H1 (cell line): Measurements from ENCODE around the gene GIGYF2. TPM values are rescaled to one million over a fixed set of nuclear protein-coding genes. Genes with fewer than 3 reads are reported as not detected.

Experiments
- CTCF ChIA-PET: fragments of 300-600 bp; sonication (Branson Sonifier 250); formaldehyde crosslinking; loops from one replicate; lab custom pipeline; 2021; ENCODE audit not compliant: partially characterized antibody; lab: Charles Lee
- POLR2A ChIA-PET: fragments of 300-600 bp; sonication (Branson Sonifier 250); formaldehyde crosslinking; loops from one replicate; lab custom pipeline; 2021; ENCODE audit warnings: inconsistent platforms; ENCODE audit not compliant: partially characterized antibody; lab: Charles Lee
- DNase-seq, 2 experiments: peaks; one replicate each; pipeline versions ENCODE4 v3.0.0 to v3.0.0-alpha.2; 2010 to 2022; ENCODE audit warnings: low spot score in 2 of 2, low read depth in 1 of 2, mixed read lengths in 1 of 2
- FAIRE-seq: peaks from 2 replicates; lab custom pipeline; 2011; peaks lifted over from hg19 to GRCh38; lab: Jason Lieb, UNC
- H2AFZ ChIP-seq: 2 replicates; pipeline ENCODE4 v1.8.1; 2012; ENCODE audit warnings: low read length, inconsistent platforms
- H2AK5ac ChIP-seq: 2 replicates; pipeline ENCODE4 v1.6.1; 2013; ENCODE audit warnings: low read depth, low read length
- H2BK120ac ChIP-seq: replicated peaks from 2 replicates; pipeline ENCODE3; 2013; ENCODE audit warnings: low read depth, low read length, inconsistent platforms
- H2BK12ac ChIP-seq: 2 replicates; pipeline ENCODE4 v1.6.1; 2013; ENCODE audit warnings: low read depth, low read length
- H2BK15ac ChIP-seq: 2 replicates; pipeline ENCODE4 v1.6.1; 2013; ENCODE audit warnings: low read length
- H2BK20ac ChIP-seq: 2 replicates; pipeline ENCODE4 v1.6.1; 2013; ENCODE audit warnings: low read length
- H2BK5ac ChIP-seq: 2 replicates; pipeline ENCODE4 v1.6.1; 2013; ENCODE audit warnings: low read depth, low read length
- H3K14ac ChIP-seq: 2 replicates; pipeline ENCODE4 v1.6.1; 2013; ENCODE audit warnings: inconsistent platforms; ENCODE audit not compliant: insufficient read length
- H3K18ac ChIP-seq: 2 replicates; pipeline ENCODE4 v1.6.1; 2013; ENCODE audit warnings: low read length; ENCODE audit errors: extremely low read depth
- H3K23ac ChIP-seq: 2 replicates; pipeline ENCODE4 v1.6.1; 2013; ENCODE audit warnings: inconsistent platforms; ENCODE audit not compliant: insufficient read length
- H3K23me2 ChIP-seq: 2 replicates; pipeline ENCODE4 v1.6.1; 2013; ENCODE audit warnings: low read depth, low read length
- H3K27ac ChIP-seq: 2 replicates; pipeline ENCODE4 v1.6.1; 2011; ENCODE audit warnings: low read depth, low read length, inconsistent platforms
- H3K27me3 ChIP-seq, 4 experiments: replicated peaks in 1 of 4; 1 replicate in 1 of 4; 2 replicates in 3 of 4; pipeline versions ENCODE4 v1.6.1 to v1.8.1; 2011 to 2013; ENCODE audit warnings: low read length in 3 of 4, mild to moderate bottlenecking in 3 of 4, inconsistent platforms in 2 of 4, mixed read lengths in 2 of 4, moderate library complexity in 1 of 4; ENCODE audit not compliant: control insufficient read depth in 3 of 4, insufficient read depth in 3 of 4; ENCODE audit errors: extremely low read depth in 1 of 4
- H3K36me3 ChIP-seq, 4 experiments: 2 replicates each; pipeline versions ENCODE4 v1.6.1 to v1.8.1; 2011 to 2013; ENCODE audit warnings: mild to moderate bottlenecking in 4 of 4, low read length in 3 of 4, moderate library complexity in 2 of 4, control low read depth in 1 of 4, inconsistent platforms in 1 of 4; ENCODE audit not compliant: insufficient read depth in 4 of 4, control insufficient read depth in 2 of 4
- H3K4ac ChIP-seq: replicated peaks from 2 replicates; pipeline ENCODE3; 2013; ENCODE audit warnings: low read length, low read depth, mixed read lengths, inconsistent platforms; ENCODE audit not compliant: insufficient read length
- H3K4me1 ChIP-seq, 4 experiments: replicated peaks in 1 of 4; 1 replicate in 1 of 4; 2 replicates in 3 of 4; pipeline versions ENCODE4 v1.6.1 to v1.8.1; 2011 to 2013; ENCODE audit warnings: low read length in 3 of 4, inconsistent platforms in 2 of 4, mixed read lengths in 1 of 4; ENCODE audit not compliant: insufficient read depth in 4 of 4, control insufficient read depth in 3 of 4
- H3K4me2 ChIP-seq, 2 experiments: 2 replicates each; pipeline versions ENCODE4 v1.6.1 to v1.8.1; 2011 to 2013; ENCODE audit warnings: low read depth in 2 of 2, low read length in 2 of 2, control low read depth in 1 of 2, inconsistent platforms in 1 of 2, mild to moderate bottlenecking in 1 of 2; ENCODE audit not compliant: insufficient read depth in 1 of 2
- H3K4me3 ChIP-seq, 4 experiments: fragments of 200-600, 300-600 bp in 1 of 4; sonication (generic), shearing (Covaris generic), sonication (Bioruptor Twin) in 1 of 4; 2 replicates each; pipeline versions ENCODE4 v1.5.1 to v1.8.1; 2011 to 2016; ENCODE audit warnings: low read length in 4 of 4, low read depth in 3 of 4, control low read depth in 2 of 4, inconsistent platforms in 2 of 4, mild to moderate bottlenecking in 2 of 4, mixed read lengths in 1 of 4, moderate library complexity in 1 of 4; ENCODE audit not compliant: insufficient read depth in 2 of 4; ENCODE audit errors: extremely low read depth in 1 of 4
- H3K56ac ChIP-seq: replicated peaks from 2 replicates; pipeline ENCODE3; 2013; ENCODE audit warnings: low read depth, mild to moderate bottlenecking, mixed read lengths, low read length, inconsistent platforms; ENCODE audit not compliant: insufficient read length
- H3K79me1 ChIP-seq: 2 replicates; pipeline ENCODE4 v1.6.1; 2013; ENCODE audit warnings: low read depth, low read length, control low read depth
- H3K79me2 ChIP-seq, 2 experiments: 2 replicates each; pipeline versions ENCODE4 v1.6.1 to v1.8.1; 2012 to 2013; ENCODE audit warnings: low read length in 2 of 2, mild to moderate bottlenecking in 2 of 2, inconsistent platforms in 1 of 2; ENCODE audit not compliant: insufficient read depth in 2 of 2, control insufficient read depth in 1 of 2
- H3K9ac ChIP-seq, 4 experiments: replicated peaks in 1 of 4; 1 replicate in 1 of 4; 2 replicates in 3 of 4; pipeline versions ENCODE4 v1.6.1 to v1.8.1; 2011 to 2013; ENCODE audit warnings: low read depth in 3 of 4, low read length in 3 of 4, control low read depth in 2 of 4, mild to moderate bottlenecking in 2 of 4, moderate library complexity in 2 of 4, inconsistent platforms in 1 of 4; ENCODE audit errors: extremely low read depth in 1 of 4
- H3K9me3 ChIP-seq, 2 experiments: 2 replicates each; pipeline versions ENCODE4 v1.6.1 to v1.8.1; 2012 to 2013; ENCODE audit warnings: mild to moderate bottlenecking in 2 of 2, moderate library complexity in 2 of 2, control low read depth in 1 of 2, inconsistent platforms in 1 of 2, low read depth in 1 of 2, low read length in 1 of 2, mixed read lengths in 1 of 2; ENCODE audit not compliant: insufficient read depth in 2 of 2
- H4K20me1 ChIP-seq, 2 experiments: replicated peaks in 1 of 2; 2 replicates each; pipeline versions ENCODE3 to v1.8.1; 2011 to 2013; ENCODE audit warnings: inconsistent platforms in 2 of 2, low read length in 2 of 2, mild to moderate bottlenecking in 1 of 2; ENCODE audit not compliant: insufficient read depth in 2 of 2, control insufficient read depth in 1 of 2
- H4K5ac ChIP-seq: 2 replicates; pipeline ENCODE4 v1.6.1; 2013; ENCODE audit warnings: low read length, low read depth, mixed read lengths, inconsistent platforms; ENCODE audit not compliant: insufficient read length
- H4K8ac ChIP-seq: 2 replicates; pipeline ENCODE4 v1.8.0; 2013; ENCODE audit warnings: mild to moderate bottlenecking, moderate library complexity, low read length, inconsistent platforms; ENCODE audit not compliant: insufficient read depth; ENCODE audit errors: extremely low read depth
- H4K91ac ChIP-seq: replicated peaks from 2 replicates; pipeline ENCODE3; 2013; ENCODE audit warnings: low read length, mixed read lengths, inconsistent platforms; ENCODE audit not compliant: insufficient read length
- BACH1 ChIP-seq: IDR thresholded peaks from 2 replicates; pipeline ENCODE4 v1.6.1; 2012; ENCODE audit warnings: low read length, improper control_type of control experiment
- BRCA1 ChIP-seq: IDR thresholded peaks from 2 replicates; pipeline ENCODE4 v1.6.1; 2012; ENCODE audit warnings: low read depth, low read length, improper control_type of control experiment
- CREB1 ChIP-seq: IDR thresholded peaks from 2 replicates; pipeline ENCODE4 v1.6.1; 2012; ENCODE audit warnings: inconsistent platforms
- CTCF ChIP-seq, 3 experiments: IDR thresholded peaks; 1 replicate in 2 of 3; 2 replicates in 1 of 3; pipeline versions ENCODE4 v1.5.1 to v1.6.1; 2011; ENCODE audit warnings: low read length in 3 of 3, mild to moderate bottlenecking in 3 of 3, inconsistent platforms in 2 of 3, low read depth in 1 of 3, moderate library complexity in 1 of 3; ENCODE audit not compliant: insufficient read depth in 1 of 3; ENCODE audit errors: control extremely low read depth in 1 of 3
- EGR1 ChIP-seq: IDR thresholded peaks from 2 replicates; pipeline ENCODE4 v1.6.1; 2011; ENCODE audit warnings: low read depth, low read length, borderline replicate concordance
- GTF2F1 ChIP-seq: IDR thresholded peaks from 2 replicates; pipeline ENCODE4 v1.6.1; 2012; ENCODE audit warnings: low read depth, low read length, improper control_type of control experiment, borderline replicate concordance
- HDAC6 ChIP-seq: IDR thresholded peaks from one replicate; pipeline ENCODE4 v1.7.1; 2012; ENCODE audit warnings: low read depth, mild to moderate bottlenecking, inconsistent platforms, low read length, moderate library complexity
- MAX ChIP-seq: IDR thresholded peaks from 2 replicates; pipeline ENCODE4 v1.6.1; 2012; ENCODE audit warnings: inconsistent platforms
- NRF1 ChIP-seq: IDR thresholded peaks from 2 replicates; pipeline ENCODE4 v1.6.1; 2011; ENCODE audit warnings: mild to moderate bottlenecking, low read depth, low read length, improper control_type of control experiment
- POLR2AphosphoS5 ChIP-seq: IDR thresholded peaks from 2 replicates; pipeline ENCODE4 v1.6.1; 2011; ENCODE audit warnings: low read depth, low read length
- SAP30 ChIP-seq: fragments of 300-600 bp; sonication (generic); IDR thresholded peaks from 2 replicates; pipeline ENCODE4 v1.7.1; 2012; ENCODE audit warnings: low read length, moderate library complexity, mild to moderate bottlenecking, inconsistent platforms; ENCODE audit not compliant: insufficient read depth, insufficient replicate concordance
- TCF12 ChIP-seq: IDR thresholded peaks from 2 replicates; pipeline ENCODE4 v1.6.1; 2011; ENCODE audit warnings: low read depth, mild to moderate bottlenecking, low read length
- YY1 ChIP-seq: IDR thresholded peaks from 2 replicates; pipeline ENCODE4 v1.6.1; 2011; ENCODE audit warnings: low read depth, mild to moderate bottlenecking, low read length
- ZNF274 ChIP-seq: IDR thresholded peaks from 2 replicates; pipeline ENCODE4 v1.7.0; 2012; ENCODE audit warnings: low read length, borderline replicate concordance; ENCODE audit errors: extremely low read depth
- polyA plus RNA-seq, 7 experiments: library from polyadenylated mRNA; depleted of rRNA in 3 of 7; stranded (reverse) in 5 of 7; unstranded in 2 of 7; fragments of >200 nt in 5 of 7; fragments of 200-250 nt in 2 of 7; gene quantifications; 1 replicate in 5 of 7; 2 replicates in 1 of 7; 4 replicates in 1 of 7; pipeline versions ENCODE4 v1.2.1 to v1.2.3, GENCODE V29; 2011 to 2013; ENCODE audit warnings: missing spikeins in 2 of 7, mixed read lengths in 2 of 7
- total RNA-seq: library from RNA; stranded (reverse); fragmentation: NEBNext Ultra II Directional; extraction: Animal tissue kit (Norgen Biotek cat#: 25700); gene quantifications from 2 replicates; pipeline ENCODE4 v1.2.1, GENCODE V29; 2021

Gene GIGYF2
- total and polyA plus RNA-seq, 2 of the 8 experiments (the other 6 are each of a cell fraction or from before 2014, with no cell fraction given), result 22.3 to 62.0 TPM

- Histone ChIP-seq H3K79me2 (no peaks in the 10 kb centered on the region), H2BK12ac (no peak overlapping the region), H4K20me1 (peaks cover 0 to 2% of the 10 kb centered on the region in 2 experiments), H3K56ac (no peak overlapping the region), H3K79me1 (no peaks in the 10 kb centered on the region), H3K4me1 (no peaks in the 10 kb centered on the region), H2BK120ac (no peak overlapping the region), H2BK5ac (no peak overlapping the region), H3K4me2 (no peak overlapping the region), H2AFZ (no peak overlapping the region), H3K9ac (no peak overlapping the region), H3K4me3 (no peak overlapping the region), H4K8ac (no peak overlapping the region), H2BK20ac (no peak overlapping the region), H4K91ac (no peak overlapping the region), H3K27me3 (no peaks in the 10 kb centered on the region), H3K9me3 (no peaks in the 10 kb centered on the region), H3K36me3 (peaks cover 19 to 75% (median 56%) of the 10 kb centered on the region in 4 experiments), H3K14ac (no peak overlapping the region), H3K23ac (no peak overlapping the region), H3K27ac (no peak overlapping the region), H2BK15ac (no peak overlapping the region), H3K18ac (no peak overlapping the region), H4K5ac (no peak overlapping the region), H3K4ac (no peak overlapping the region), H3K23me2 (no peaks in the 10 kb centered on the region), H2AK5ac (no peak overlapping the region)
- FAIRE-seq (no peak), DNase-seq (no peak)
- ChIA-PET POLR2A (no interaction called here), CTCF (no interaction called here)
- TF ChIP-seq MAX, result no peak
- TF ChIP-seq EGR1, result no peak
- no peak for TF ChIP-seq SAP30
- no peak for TF ChIP-seq BRCA1
- no peak for TF ChIP-seq ZNF274
- no peak for TF ChIP-seq TCF12
- no peak for TF ChIP-seq CTCF (IDR thresholded peaks at IDR 0.05; ENCODE audit: control extremely low read depth in 1 of 3, insufficient read depth in 1 of 3, low read depth in 1 of 3, low read length in 3 of 3)
- TF ChIP-seq HDAC6, result no peak
- no peak for TF ChIP-seq NRF1
- TF ChIP-seq GTF2F1, result no peak
- no peak for TF ChIP-seq CREB1
- no peak for TF ChIP-seq POLR2AphosphoS5
- no peak for TF ChIP-seq YY1
- TF ChIP-seq BACH1, result no peak
Measured at GRCh38 chr2:232846055-232846454, 148.9 kb downstream of the GIGYF2 start.
